ENCODE results near the gene STRADB. TPM values are rescaled to one million over a fixed set of nuclear protein-coding genes. Genes with fewer than 3 reads are reported as not detected.

The STRADB gene
- polyA plus RNA-seq, 1 donor from 2014 or later = 74.8 TPM

GRCh38 chr2:201522965-201523364 lies 71.4 kb downstream of the STRADB start:
- Histone ChIP-seq H3F3A (ENCODE audit: insufficient read depth, low read length, poor library complexity, severe bottlenecking) (no peaks in the 10 kb centered on the region), H3K27ac (ENCODE audit: low read length) (no peak overlapping the region), H3K9me2 (ENCODE audit: insufficient read depth, low read length) (no peaks in the 10 kb centered on the region), H3K9ac (ENCODE audit: low read length) (no peak overlapping the region), H4K20me1 (ENCODE audit: insufficient read depth) (no peaks in the 10 kb centered on the region), H3K79me2 (replicated peaks; ENCODE audit: insufficient read depth, low read length) (no peaks in the 10 kb centered on the region), H3K36me3 (ENCODE audit: insufficient read depth, low read length) (no peaks in the 10 kb centered on the region), H2AFZ (ENCODE audit: low read depth, low read length) (no peak overlapping the region), H3K4me2 (ENCODE audit: low read length) (no peak overlapping the region), H3K4me3 (ENCODE audit: low read length) (no peak overlapping the region), H3K9me3 (ENCODE audit: low read length) (no peaks in the 10 kb centered on the region), H3K27me3 (ENCODE audit: insufficient read depth, low read depth, low read length) (no peaks in the 10 kb centered on the region)
- no peak for TF ChIP-seq REST (IDR thresholded peaks at IDR 0.05; ENCODE audit: borderline replicate concordance)
- no peak for TF ChIP-seq TAF1 (IDR thresholded peaks at IDR 0.05; ENCODE audit: low read depth)
- no peak for TF ChIP-seq MXI1 (conservative IDR thresholded peaks at IDR 0.05; ENCODE audit: poor library complexity, severe bottlenecking)
- no peak for TF ChIP-seq SMC3 (conservative IDR thresholded peaks at IDR 0.05; ENCODE audit: poor library complexity)
- no peak for TF ChIP-seq EP300 (conservative IDR thresholded peaks at IDR 0.05; ENCODE audit: poor library complexity, severe bottlenecking)
- TF ChIP-seq, protein P1, sequence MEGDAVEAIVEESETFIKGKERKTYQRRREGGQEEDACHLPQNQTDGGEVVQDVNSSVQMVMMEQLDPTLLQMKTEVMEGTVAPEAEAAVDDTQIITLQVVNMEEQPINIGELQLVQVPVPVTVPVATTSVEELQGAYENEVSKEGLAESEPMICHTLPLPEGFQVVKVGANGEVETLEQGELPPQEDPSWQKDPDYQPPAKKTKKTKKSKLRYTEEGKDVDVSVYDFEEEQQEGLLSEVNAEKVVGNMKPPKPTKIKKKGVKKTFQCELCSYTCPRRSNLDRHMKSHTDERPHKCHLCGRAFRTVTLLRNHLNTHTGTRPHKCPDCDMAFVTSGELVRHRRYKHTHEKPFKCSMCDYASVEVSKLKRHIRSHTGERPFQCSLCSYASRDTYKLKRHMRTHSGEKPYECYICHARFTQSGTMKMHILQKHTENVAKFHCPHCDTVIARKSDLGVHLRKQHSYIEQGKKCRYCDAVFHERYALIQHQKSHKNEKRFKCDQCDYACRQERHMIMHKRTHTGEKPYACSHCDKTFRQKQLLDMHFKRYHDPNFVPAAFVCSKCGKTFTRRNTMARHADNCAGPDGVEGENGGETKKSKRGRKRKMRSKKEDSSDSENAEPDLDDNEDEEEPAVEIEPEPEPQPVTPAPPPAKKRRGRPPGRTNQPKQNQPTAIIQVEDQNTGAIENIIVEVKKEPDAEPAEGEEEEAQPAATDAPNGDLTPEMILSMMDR (IDR thresholded peaks at IDR 0.05; ENCODE audit: poor library complexity, severe bottlenecking) = no peak
- TF ChIP-seq EZH2 (IDR thresholded peaks at IDR 0.05; ENCODE audit: borderline replicate concordance, insufficient read depth, low read length, poor library complexity, severe bottlenecking) = no peak
- no peak for TF ChIP-seq RAD21 (conservative IDR thresholded peaks at IDR 0.05)
- no peak for TF ChIP-seq POLR2AphosphoS5 (IDR thresholded peaks at IDR 0.05)

DNA sequence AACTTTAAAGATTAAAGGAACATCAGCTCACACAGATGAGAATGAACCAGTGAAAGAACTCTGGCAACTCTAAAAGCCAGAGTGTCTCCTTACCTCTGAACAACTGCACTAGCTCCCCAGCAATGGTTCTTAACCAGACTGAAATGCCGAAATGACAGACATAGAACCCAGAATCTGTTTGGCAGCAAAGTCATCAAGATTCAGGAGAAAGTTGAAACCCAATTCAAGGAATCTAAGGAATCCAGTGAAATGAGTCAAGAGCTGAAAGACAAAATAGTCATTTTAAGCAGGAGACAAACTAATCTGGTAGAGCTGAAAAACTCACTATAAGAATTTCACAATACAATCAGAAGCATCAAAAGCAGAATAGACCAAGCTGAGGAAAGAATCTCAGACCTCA lies 72.0 kb downstream of the STRADB start:
- H3K4me2 ChIP-seq (ENCODE audit: low read length) = no peak overlapping the region
- no peaks in the 10 kb centered on the region for H3K36me3 ChIP-seq (ENCODE audit: insufficient read depth, low read length)
- H3K9me3 ChIP-seq (ENCODE audit: low read length) = no peaks in the 10 kb centered on the region
- TF ChIP-seq EP300 (conservative IDR thresholded peaks at IDR 0.05; ENCODE audit: poor library complexity, severe bottlenecking) (no peak), POLR2AphosphoS5 (IDR thresholded peaks at IDR 0.05) (no peak), MXI1 (conservative IDR thresholded peaks at IDR 0.05; ENCODE audit: poor library complexity, severe bottlenecking) (no peak), EZH2 (IDR thresholded peaks at IDR 0.05; ENCODE audit: borderline replicate concordance, insufficient read depth, low read length, poor library complexity, severe bottlenecking) (no peak), REST (IDR thresholded peaks at IDR 0.05; ENCODE audit: borderline replicate concordance) (no peak), SMC3 (conservative IDR thresholded peaks at IDR 0.05; ENCODE audit: poor library complexity) (no peak), RAD21 (conservative IDR thresholded peaks at IDR 0.05) (no peak), TAF1 (IDR thresholded peaks at IDR 0.05; ENCODE audit: low read depth) (no peak)
- TF ChIP-seq, protein P1 (IDR thresholded peaks at IDR 0.05; ENCODE audit: poor library complexity, severe bottlenecking) = no peak
- no peak overlapping the region for H3K27ac ChIP-seq (ENCODE audit: low read length)
- H3K4me3 ChIP-seq (ENCODE audit: low read length) = no peak overlapping the region
- H3K9ac ChIP-seq (ENCODE audit: low read length) = no peak overlapping the region
- H3K27me3 ChIP-seq (ENCODE audit: insufficient read depth, low read depth, low read length) = no peaks in the 10 kb centered on the region
- H3K79me2 ChIP-seq (replicated peaks; ENCODE audit: insufficient read depth, low read length) = no peaks in the 10 kb centered on the region
- no peak overlapping the region for H2AFZ ChIP-seq (ENCODE audit: low read depth, low read length)
- no peaks in the 10 kb centered on the region for H4K20me1 ChIP-seq (ENCODE audit: insufficient read depth)
- H3F3A ChIP-seq (ENCODE audit: insufficient read depth, low read length, poor library complexity, severe bottlenecking) = no peaks in the 10 kb centered on the region
- no peaks in the 10 kb centered on the region for H3K9me2 ChIP-seq (ENCODE audit: insufficient read depth, low read length)

Data from neural cell (in vitro differentiated cells).